ENCODE measurements around the gene ENTR1.

Gene ENTR1

DNA sequence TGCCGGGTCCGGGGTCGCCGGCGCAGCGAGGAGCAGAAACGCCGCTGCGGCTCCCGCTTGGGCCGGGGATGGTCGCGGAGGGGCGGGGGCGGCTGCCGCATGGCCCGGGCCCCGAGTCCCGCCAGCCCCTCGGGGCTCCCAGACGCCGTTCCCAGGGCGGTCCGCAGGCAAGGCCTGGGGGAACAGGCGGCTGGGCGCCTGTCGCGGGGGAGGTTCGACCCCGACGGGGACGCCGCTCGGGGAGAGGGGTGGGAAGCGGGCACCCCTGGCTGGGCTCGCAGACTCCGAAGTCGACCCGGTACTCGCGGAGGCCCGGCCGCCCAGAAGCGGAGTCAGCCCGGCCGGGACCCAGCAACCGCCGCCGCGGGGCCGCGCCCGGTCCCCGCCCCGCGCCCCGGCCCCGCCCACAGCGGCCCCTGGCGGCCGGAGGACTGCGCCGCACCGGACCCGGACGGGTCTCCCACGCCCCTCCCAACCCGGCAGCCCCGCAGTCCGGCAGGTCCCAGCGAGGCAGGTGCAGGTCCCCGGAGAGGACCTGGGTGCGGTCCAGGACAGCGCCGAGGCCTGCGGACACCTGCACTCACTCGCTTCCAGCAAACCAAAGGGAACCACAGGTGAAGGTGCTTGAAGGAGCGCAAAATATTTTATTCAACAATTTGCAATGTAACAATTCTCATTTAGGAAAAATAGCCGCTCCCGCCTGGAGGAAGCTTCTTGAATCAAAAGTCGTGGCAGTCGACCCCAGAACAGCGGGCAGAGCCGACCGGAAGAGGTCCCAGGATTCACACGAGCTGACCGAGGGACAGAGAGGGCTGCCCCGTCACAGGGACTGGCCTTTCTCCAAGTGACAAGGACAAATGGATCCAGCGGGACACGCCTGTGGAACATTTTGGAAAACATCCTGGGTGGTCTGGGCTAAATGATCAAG, 29.3 kb upstream of the ENTR1 start, which contains the start of gene INPP5E:
TSS of gene INPP5E (minus strand) at position 365 of the 928 bp plus-strand sequence. CDS start 426 bp downstream, outside the sequence.
- H3K9me3 ChIP-seq (ENCODE audit: control insufficient read depth, low read length): no peaks in the 10 kb centered on the region
- TF ChIP-seq, protein P1, sequence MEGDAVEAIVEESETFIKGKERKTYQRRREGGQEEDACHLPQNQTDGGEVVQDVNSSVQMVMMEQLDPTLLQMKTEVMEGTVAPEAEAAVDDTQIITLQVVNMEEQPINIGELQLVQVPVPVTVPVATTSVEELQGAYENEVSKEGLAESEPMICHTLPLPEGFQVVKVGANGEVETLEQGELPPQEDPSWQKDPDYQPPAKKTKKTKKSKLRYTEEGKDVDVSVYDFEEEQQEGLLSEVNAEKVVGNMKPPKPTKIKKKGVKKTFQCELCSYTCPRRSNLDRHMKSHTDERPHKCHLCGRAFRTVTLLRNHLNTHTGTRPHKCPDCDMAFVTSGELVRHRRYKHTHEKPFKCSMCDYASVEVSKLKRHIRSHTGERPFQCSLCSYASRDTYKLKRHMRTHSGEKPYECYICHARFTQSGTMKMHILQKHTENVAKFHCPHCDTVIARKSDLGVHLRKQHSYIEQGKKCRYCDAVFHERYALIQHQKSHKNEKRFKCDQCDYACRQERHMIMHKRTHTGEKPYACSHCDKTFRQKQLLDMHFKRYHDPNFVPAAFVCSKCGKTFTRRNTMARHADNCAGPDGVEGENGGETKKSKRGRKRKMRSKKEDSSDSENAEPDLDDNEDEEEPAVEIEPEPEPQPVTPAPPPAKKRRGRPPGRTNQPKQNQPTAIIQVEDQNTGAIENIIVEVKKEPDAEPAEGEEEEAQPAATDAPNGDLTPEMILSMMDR (IDR thresholded peaks at IDR 0.05): peak; percentile 38
- peak within 1 kb of the TSS; percentile 74 for H2AFZ ChIP-seq
- H3K36me3 ChIP-seq (ENCODE audit: control insufficient read depth, insufficient read depth, low read length): no peaks in the 10 kb centered on the region
- peak within 1 kb of the TSS; percentile 92 for H3K4me2 ChIP-seq (ENCODE audit: low read length)
- H3K27ac ChIP-seq: no peak within 1 kb of the TSS
- H3K79me2 ChIP-seq: peaks cover 2% of the 10 kb centered on the region
- H3K4me1 ChIP-seq: no peaks in the 10 kb centered on the region
- peak within 1 kb of the TSS; percentile 28 for H3K9ac ChIP-seq
- no peaks in the 10 kb centered on the region for H3K27me3 ChIP-seq (ENCODE audit: control insufficient read depth, insufficient read depth, low read length)
- H3K4me3 ChIP-seq (ENCODE audit: low read depth, low read length): peak within 1 kb of the TSS; percentile 63

DNA sequence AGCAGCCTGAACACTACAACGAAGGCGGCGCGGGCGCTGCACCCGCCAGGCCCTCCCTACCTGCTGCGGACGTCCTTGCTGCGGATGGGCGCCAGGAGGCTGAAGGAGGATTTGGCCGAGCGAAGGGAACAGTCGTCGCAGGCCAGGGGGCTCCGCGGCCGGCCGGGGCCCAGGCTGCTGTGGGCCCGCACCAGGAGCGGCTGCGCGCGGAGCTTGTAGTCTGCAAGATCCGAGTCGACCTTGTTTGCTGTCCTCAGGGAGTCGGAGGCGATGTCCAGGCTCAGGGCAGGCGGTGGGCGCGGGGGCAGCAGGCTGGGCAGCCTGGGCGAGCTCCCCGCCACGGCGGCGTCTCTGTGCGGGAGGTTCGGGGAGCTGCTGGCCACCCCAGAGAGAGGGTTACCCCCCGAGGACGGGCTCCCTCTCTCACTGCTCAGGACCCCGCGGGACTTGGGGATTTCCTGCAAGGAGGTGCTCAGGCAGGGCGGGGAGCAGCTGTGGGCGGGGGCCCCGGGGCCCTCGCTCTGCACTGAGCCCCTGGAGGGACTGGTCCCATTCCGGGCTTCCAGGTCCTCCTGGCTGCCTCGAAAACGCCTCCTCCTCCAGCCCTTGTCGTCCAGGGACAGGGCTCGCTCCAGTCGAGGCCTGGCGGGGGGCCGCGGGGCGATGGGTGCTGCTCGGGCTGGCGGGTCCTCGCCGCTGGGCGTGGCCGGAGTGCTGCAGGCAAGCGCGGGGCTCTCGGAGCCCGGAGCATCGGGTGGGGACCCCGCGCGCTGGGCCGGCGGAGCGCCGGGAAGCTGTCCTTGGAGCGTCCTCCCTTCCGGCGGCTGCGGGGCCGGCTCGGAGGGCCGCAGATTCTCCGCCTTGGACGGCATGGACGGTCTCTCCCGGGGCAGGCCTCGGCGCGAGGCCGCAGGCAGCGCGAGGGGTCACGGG, 28.4 kb upstream of the ENTR1 start:
- H3K4me1 ChIP-seq: no peaks in the 10 kb centered on the region
- H3K9ac ChIP-seq: peak overlapping the region; percentile 28
- H3K36me3 ChIP-seq (ENCODE audit: control insufficient read depth, insufficient read depth, low read length): no peaks in the 10 kb centered on the region
- H3K79me2 ChIP-seq: peaks cover 2% of the 10 kb centered on the region
- no peak overlapping the region for H3K27ac ChIP-seq
- no peaks in the 10 kb centered on the region for H3K27me3 ChIP-seq (ENCODE audit: control insufficient read depth, insufficient read depth, low read length)
- TF ChIP-seq, protein P1 (IDR thresholded peaks at IDR 0.05): no peak
- peak overlapping the region; percentile 92 for H3K4me2 ChIP-seq (ENCODE audit: low read length)
- H3K9me3 ChIP-seq (ENCODE audit: control insufficient read depth, low read length): no peaks in the 10 kb centered on the region
- H3K4me3 ChIP-seq (ENCODE audit: low read depth, low read length): peak overlapping the region; percentile 63
- peak overlapping the region; percentile 74 for H2AFZ ChIP-seq

DNA sequence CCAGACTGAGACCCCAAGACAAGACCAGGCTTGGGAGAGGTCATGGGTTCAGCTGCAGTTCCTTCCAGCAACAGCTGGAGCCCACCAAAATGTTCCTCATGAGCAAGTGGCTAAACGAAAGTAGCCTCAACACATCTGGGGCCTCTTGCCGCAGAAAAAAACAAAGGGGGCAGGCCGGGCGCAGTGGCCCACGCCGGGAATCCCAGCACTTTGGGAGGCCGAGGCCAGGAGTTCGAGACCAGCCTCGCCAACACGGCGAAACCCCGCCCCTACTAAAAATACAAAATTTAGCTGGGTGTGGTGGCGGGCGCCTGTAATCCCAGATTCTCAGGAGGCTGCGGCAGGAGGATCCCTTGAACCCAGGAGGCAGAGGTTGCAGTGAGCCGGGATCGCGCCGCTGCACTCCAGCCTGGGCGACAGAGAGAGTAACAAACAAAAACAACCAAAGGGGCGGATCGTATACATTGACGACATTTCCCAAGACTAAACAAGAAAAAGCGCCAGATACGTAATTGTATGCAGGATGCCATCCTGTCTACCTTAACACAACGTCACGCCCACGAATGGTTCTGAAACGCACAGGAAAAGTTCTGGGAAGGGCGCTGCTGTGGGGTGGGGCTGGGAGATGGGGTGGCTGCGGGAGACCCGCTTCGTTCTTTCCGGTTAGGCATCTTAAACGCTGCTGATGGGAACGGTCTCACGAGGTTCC, 27.6 kb upstream of the ENTR1 start:
- TF ChIP-seq, protein P1 (IDR thresholded peaks at IDR 0.05): no peak
- Histone ChIP-seq H3K4me3 (ENCODE audit: low read depth, low read length) (peak overlapping the region; percentile 63), H2AFZ (no peak overlapping the region), H3K79me2 (peaks cover 2% of the 10 kb centered on the region), H3K9me3 (ENCODE audit: control insufficient read depth, low read length) (no peaks in the 10 kb centered on the region), H3K9ac (no peak overlapping the region), H3K27ac (no peak overlapping the region), H3K36me3 (ENCODE audit: control insufficient read depth, insufficient read depth, low read length) (no peaks in the 10 kb centered on the region), H3K27me3 (ENCODE audit: control insufficient read depth, insufficient read depth, low read length) (no peaks in the 10 kb centered on the region), H3K4me2 (ENCODE audit: low read length) (peak overlapping the region; percentile 92), H3K4me1 (no peaks in the 10 kb centered on the region)

DNA sequence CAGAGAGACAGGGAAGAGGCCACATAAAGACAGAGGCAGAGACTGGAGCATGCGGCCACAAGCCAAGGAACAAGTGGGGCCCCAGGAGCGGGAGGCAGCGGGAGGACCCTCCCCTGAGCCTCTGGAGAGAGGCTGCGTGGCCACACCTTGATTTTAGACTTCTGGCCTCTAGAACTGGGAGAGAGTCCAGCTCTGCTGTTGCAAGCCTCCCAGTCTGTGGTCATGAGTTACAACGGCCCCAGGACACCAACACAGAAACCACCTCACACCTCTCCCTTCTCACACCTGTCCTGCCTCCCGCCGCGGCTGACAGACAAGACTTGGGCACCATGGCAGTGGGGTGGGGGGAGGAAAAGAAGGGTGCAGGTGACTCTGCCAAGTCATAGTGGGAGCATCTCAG, 27.0 kb upstream of the ENTR1 start:
- peaks cover 2% of the 10 kb centered on the region for H3K79me2 ChIP-seq
- no peak overlapping the region for H3K27ac ChIP-seq
- no peak overlapping the region for H2AFZ ChIP-seq
- TF ChIP-seq, protein P1 (IDR thresholded peaks at IDR 0.05): no peak
- H3K4me1 ChIP-seq: no peaks in the 10 kb centered on the region
- H3K4me2 ChIP-seq (ENCODE audit: low read length): peak overlapping the region; percentile 92
- no peaks in the 10 kb centered on the region for H3K27me3 ChIP-seq (ENCODE audit: control insufficient read depth, insufficient read depth, low read length)
- no peaks in the 10 kb centered on the region for H3K36me3 ChIP-seq (ENCODE audit: control insufficient read depth, insufficient read depth, low read length)
- no peaks in the 10 kb centered on the region for H3K9me3 ChIP-seq (ENCODE audit: control insufficient read depth, low read length)
- no peak overlapping the region for H3K4me3 ChIP-seq (ENCODE audit: low read depth, low read length)
- H3K9ac ChIP-seq: no peak overlapping the region
